Smooth muscle cell (in vitro differentiated cells): ENCODE measurements around the gene REM1. TPM values are rescaled to one million over a fixed set of nuclear protein-coding genes. Genes with fewer than 3 reads are reported as not detected.

Source experiments
- DNase-seq: peaks from one replicate; lab custom pipeline; 2025; ENCODE audit not compliant: unreplicated experiment; lab: John Stamatoyannopoulos, UW
- H2AFZ ChIP-seq: fragments of 200-600 bp; sonication (generic); 2 replicates; pipeline ENCODE4 v1.6.0; 2016; ENCODE audit warnings: antibody characterized with exemption, low read depth, mild to moderate bottlenecking
- H3F3A ChIP-seq: fragments of 200-600 bp; sonication (generic); 2 replicates; pipeline ENCODE4 v1.6.0; 2017; ENCODE audit warnings: antibody characterized with exemption, low read depth
- H3K27ac ChIP-seq: fragments of 200-600 bp; sonication (generic); 2 replicates; pipeline ENCODE4 v1.5.1; 2016; ENCODE audit warnings: low read depth, mild to moderate bottlenecking
- H3K27me3 ChIP-seq: fragments of 200-600 bp; sonication (generic); 2 replicates; pipeline ENCODE4 v1.6.1; 2016; ENCODE audit warnings: low read depth, mild to moderate bottlenecking
- H3K36me3 ChIP-seq: fragments of 200-600 bp; sonication (generic); 2 replicates; pipeline ENCODE4 v1.5.1; 2016; ENCODE audit warnings: low read depth
- H3K4me1 ChIP-seq: fragments of 200-600 bp; sonication (generic); 2 replicates; pipeline ENCODE4 v1.5.1; 2016; ENCODE audit warnings: low read depth
- H3K4me2 ChIP-seq: fragments of 200-600 bp; sonication (generic); 2 replicates; pipeline ENCODE4 v1.6.0; 2016; ENCODE audit warnings: mild to moderate bottlenecking
- H3K4me3 ChIP-seq: fragments of 200-600 bp; sonication (generic); 2 replicates; pipeline ENCODE4 v1.5.1; 2016; ENCODE audit warnings: mild to moderate bottlenecking
- H3K79me2 ChIP-seq: fragments of 200-600 bp; sonication (generic); 2 replicates; pipeline ENCODE4 v1.6.0; 2016; ENCODE audit warnings: low read depth, mild to moderate bottlenecking
- H3K9ac ChIP-seq: fragments of 200-600 bp; sonication (generic); 2 replicates; pipeline ENCODE4 v1.6.0; 2016; ENCODE audit warnings: low read depth
- H3K9me3 ChIP-seq: fragments of 200-600 bp; sonication (generic); replicated peaks from 2 replicates; pipeline ENCODE4 v1.5.1; 2016; ENCODE audit warnings: low read depth
- H4K20me1 ChIP-seq: fragments of 200-600 bp; sonication (generic); 2 replicates; pipeline ENCODE4 v1.6.0; 2016; ENCODE audit warnings: low read depth
- WGBS: methylation state at CpG from one replicate; pipeline ENCODE4 v1.1.7; 2016; ENCODE audit warnings: low lambda C conversion rate; 5-methylcytosine and 5-hydroxymethylcytosine counted together
- polyA plus RNA-seq: library from polyadenylated mRNA; unstranded; fragments of >200 nt; fragmentation: Nextera tagmentation; extraction: Ambion mirVana; gene quantifications from 2 replicates; pipeline ENCODE4 v1.2.1, GENCODE V29; 2016
- total RNA-seq: library from RNA; depleted of rRNA; stranded (reverse); fragments of >200 nt; gene quantifications from 2 replicates; pipeline ENCODE4 v1.2.3, GENCODE V29; 2014
- TF ChIP-seq, protein P1 (sequence below): fragments of 200-600 bp; sonication (generic); IDR thresholded peaks from 2 replicates; pipeline ENCODE4 v1.5.1; 2017; ENCODE audit warnings: borderline replicate concordance, mild to moderate bottlenecking, antibody characterized with exemption; ENCODE audit not compliant: insufficient read depth, poor library complexity, severe bottlenecking

The REM1 gene
- total and polyA plus RNA-seq, 2 experiments from 2014 or later: 0.85 to 1.4 TPM

DNA sequence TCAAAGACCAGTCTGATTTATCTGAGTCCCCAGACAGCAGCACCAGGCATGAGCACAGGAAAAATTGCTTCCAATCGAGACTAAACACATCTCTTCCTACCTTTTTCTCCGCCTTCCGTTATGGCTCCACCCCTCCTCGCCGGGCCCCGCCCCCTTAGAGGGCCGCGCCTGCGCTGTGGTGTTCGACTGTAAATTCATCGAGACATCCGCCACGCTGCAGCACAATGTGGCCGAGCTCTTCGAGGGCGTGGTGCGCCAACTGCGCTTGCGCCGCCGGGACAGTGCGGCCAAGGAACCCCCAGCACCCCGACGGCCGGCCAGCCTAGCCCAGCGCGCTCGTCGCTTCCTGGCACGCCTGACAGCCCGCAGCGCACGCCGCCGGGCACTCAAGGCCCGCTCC lies 8.9 kb downstream of the REM1 start:
- H3K4me3 ChIP-seq: no peak overlapping the region
- H3K4me1 ChIP-seq: no peaks in the 10 kb centered on the region
- WGBS: 84% methylated on average over 36 of the region's 36 CpGs
- TF ChIP-seq, protein P1, sequence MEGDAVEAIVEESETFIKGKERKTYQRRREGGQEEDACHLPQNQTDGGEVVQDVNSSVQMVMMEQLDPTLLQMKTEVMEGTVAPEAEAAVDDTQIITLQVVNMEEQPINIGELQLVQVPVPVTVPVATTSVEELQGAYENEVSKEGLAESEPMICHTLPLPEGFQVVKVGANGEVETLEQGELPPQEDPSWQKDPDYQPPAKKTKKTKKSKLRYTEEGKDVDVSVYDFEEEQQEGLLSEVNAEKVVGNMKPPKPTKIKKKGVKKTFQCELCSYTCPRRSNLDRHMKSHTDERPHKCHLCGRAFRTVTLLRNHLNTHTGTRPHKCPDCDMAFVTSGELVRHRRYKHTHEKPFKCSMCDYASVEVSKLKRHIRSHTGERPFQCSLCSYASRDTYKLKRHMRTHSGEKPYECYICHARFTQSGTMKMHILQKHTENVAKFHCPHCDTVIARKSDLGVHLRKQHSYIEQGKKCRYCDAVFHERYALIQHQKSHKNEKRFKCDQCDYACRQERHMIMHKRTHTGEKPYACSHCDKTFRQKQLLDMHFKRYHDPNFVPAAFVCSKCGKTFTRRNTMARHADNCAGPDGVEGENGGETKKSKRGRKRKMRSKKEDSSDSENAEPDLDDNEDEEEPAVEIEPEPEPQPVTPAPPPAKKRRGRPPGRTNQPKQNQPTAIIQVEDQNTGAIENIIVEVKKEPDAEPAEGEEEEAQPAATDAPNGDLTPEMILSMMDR: no peak
- no peaks in the 10 kb centered on the region for H3K36me3 ChIP-seq
- no peak overlapping the region for H2AFZ ChIP-seq
- H3F3A ChIP-seq: no peaks in the 10 kb centered on the region
- H4K20me1 ChIP-seq: no peaks in the 10 kb centered on the region
- no peak overlapping the region for H3K4me2 ChIP-seq
- H3K9ac ChIP-seq: no peak overlapping the region
- H3K79me2 ChIP-seq: no peaks in the 10 kb centered on the region
- H3K27ac ChIP-seq: no peak overlapping the region
- no peaks in the 10 kb centered on the region for H3K9me3 ChIP-seq
- no peaks in the 10 kb centered on the region for H3K27me3 ChIP-seq
- DNase-seq: no peak

DNA sequence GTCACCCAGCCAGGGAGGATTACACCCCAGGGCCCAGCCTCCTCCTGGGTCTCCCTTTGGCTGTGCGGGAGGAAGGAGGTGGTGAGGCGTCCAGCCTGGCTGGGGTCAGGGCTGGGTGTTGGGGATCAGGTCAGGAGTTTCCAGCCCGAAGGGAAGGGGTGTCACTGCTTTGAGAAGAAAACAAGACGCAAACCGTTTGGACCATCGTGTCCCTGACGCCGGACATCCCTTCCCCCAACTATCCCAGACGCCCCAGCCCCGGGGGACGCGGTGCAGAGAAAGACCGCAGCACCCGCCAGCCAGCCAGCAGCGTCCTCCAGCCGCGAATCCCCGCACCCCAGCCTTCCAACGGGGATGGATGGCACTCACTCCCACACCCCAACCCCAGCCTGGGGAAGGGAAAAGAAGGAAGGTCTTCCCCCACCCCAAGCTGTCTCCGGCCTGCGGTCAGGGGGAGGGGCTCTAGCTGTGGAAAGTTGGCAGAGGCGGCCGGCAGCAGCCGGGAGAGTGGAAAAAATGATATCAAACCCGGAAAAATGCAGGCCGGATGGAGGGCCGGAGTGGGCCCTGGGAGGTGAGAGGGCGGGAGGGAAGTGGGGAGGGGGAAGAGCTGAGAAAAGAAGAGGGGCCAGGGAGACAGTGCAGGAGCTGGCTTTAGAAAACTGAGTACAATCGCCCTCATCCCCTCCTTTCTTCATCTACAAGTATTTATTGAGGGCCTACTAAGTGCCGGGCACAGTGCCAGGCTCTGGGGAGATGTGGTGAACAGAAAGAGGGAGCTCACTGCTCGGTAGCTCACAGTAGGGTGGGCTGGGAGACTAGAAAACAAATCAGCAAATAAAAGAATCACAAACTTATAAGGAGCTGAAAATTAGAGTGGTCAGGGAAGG lies 10.6 kb downstream of the REM1 start:
- no peaks in the 10 kb centered on the region for H4K20me1 ChIP-seq
- H3K9ac ChIP-seq: no peak overlapping the region
- no peak overlapping the region for H3K4me2 ChIP-seq
- WGBS: 55% methylated on average over 30 of the region's 31 CpGs
- no peaks in the 10 kb centered on the region for H3K9me3 ChIP-seq
- no peaks in the 10 kb centered on the region for H3K4me1 ChIP-seq
- no peaks in the 10 kb centered on the region for H3K27me3 ChIP-seq
- H3K27ac ChIP-seq: no peak overlapping the region
- H2AFZ ChIP-seq: no peak overlapping the region
- no peak overlapping the region for H3K4me3 ChIP-seq
- no peaks in the 10 kb centered on the region for H3F3A ChIP-seq
- TF ChIP-seq, protein P1: no peak
- H3K79me2 ChIP-seq: no peaks in the 10 kb centered on the region
- H3K36me3 ChIP-seq: no peaks in the 10 kb centered on the region
- no peak for DNase-seq

DNA sequence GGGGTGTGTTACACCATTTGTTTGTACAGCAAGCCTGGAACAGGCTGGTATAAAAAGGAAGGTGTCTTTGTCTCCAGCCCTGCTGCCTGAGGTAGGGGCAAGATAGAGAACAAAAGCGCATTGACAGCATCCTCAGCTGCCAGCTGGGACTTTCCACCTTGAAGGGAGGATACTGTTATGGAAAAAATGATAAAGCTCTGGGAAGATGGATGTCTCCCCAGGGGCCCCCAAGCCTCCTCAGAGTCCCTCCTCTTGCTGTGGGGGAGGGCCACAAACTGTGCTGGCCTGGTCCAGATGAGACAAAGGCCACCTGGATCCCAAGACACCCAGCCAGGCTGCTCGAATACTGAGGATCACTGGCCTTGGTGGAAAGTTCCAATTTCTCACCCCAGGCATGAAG lies 13.0 kb downstream of the REM1 start:
- no peaks in the 10 kb centered on the region for H3F3A ChIP-seq
- no peaks in the 10 kb centered on the region for H4K20me1 ChIP-seq
- H3K27ac ChIP-seq: no peak overlapping the region
- no peaks in the 10 kb centered on the region for H3K79me2 ChIP-seq
- no peak overlapping the region for H3K4me2 ChIP-seq
- no peaks in the 10 kb centered on the region for H3K9me3 ChIP-seq
- DNase-seq: no peak
- no peak overlapping the region for H2AFZ ChIP-seq
- H3K36me3 ChIP-seq: no peaks in the 10 kb centered on the region
- H3K4me1 ChIP-seq: no peaks in the 10 kb centered on the region
- no peak overlapping the region for H3K4me3 ChIP-seq
- 62% methylated on average over 2 of the region's 2 CpGs for WGBS
- no peak overlapping the region for H3K9ac ChIP-seq
- no peaks in the 10 kb centered on the region for H3K27me3 ChIP-seq
- TF ChIP-seq, protein P1: no peak

DNA sequence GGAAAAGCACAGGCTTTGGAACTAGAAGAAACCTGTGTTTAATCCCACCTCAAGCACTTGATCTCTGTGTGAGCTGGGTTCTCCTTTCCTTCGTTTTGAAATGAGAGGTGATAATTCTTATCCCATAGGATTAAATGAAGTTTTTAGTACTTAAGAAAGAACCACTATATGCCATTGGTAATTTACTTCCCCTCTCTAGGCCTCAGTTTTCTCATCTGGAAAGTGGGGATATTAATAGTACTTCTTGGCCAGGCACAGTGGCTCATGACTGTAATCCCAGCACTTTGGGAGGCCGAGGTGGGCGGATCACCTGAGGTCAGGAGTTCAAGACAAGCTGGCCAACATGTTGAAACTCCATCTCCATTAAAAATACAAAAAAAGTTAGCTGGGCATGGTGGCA lies 14.1 kb downstream of the REM1 start:
- TF ChIP-seq, protein P1: no peak
- H3K27me3 ChIP-seq: no peaks in the 10 kb centered on the region
- DNase-seq: no peak

More for the DNA sequence above, 14.1 kb downstream of the REM1 start:
- H3K9me3 ChIP-seq: no peaks in the 10 kb centered on the region
- no peaks in the 10 kb centered on the region for H3K4me1 ChIP-seq
- H3K79me2 ChIP-seq: no peaks in the 10 kb centered on the region
- no peak overlapping the region for H2AFZ ChIP-seq
- no peak overlapping the region for H3K27ac ChIP-seq
- no peaks in the 10 kb centered on the region for H3F3A ChIP-seq
- no peaks in the 10 kb centered on the region for H3K36me3 ChIP-seq
- H3K9ac ChIP-seq: no peak overlapping the region
- H4K20me1 ChIP-seq: no peaks in the 10 kb centered on the region
- no peak overlapping the region for H3K4me3 ChIP-seq
- H3K4me2 ChIP-seq: no peak overlapping the region
- 59% methylated on average over 3 of the region's 3 CpGs for WGBS
